ENCODE results near the gene FKBP6. TPM values are rescaled to one million over a fixed set of nuclear protein-coding genes. Genes with fewer than 3 reads are reported as not detected.
"Not testable (repeated sequence)": the region's sequence is repeated elsewhere in the genome, so short reads cannot be mapped to it uniquely, and the experiment has no call there.

FKBP6 gene
- total RNA-seq, result under 1 TPM in 1 of 4 donors, not detected in 3; 0.14 TPM

- H3K36me3 ChIP-seq; DNase-seq; H3K27me3 ChIP-seq; H3K9me3 ChIP-seq; H3K4me3 ChIP-seq; H3K4me1 ChIP-seq; intact Hi-C loops (cut with DNase I; ENCODE audit: low total_unique reads); H3K27ac ChIP-seq: not testable (repeated sequence)
Measured at GRCh38 chr7:73327922-73328321, at the start of gene FKBP6, which contains the start of gene TRIM50. FKBP6 (plus strand) TSS chr7:73328161; CDS start chr7:73328429, 268 bp downstream. TRIM50 (minus strand) TSS chr7:73328082; CDS start chr7:73324787, 3,295 bp downstream.

GRCh38 chr7:73297235-73297634 is 30.7 kb upstream of the FKBP6 start:
- intact Hi-C loops (cut with DNase I; ENCODE audit: low total_unique reads); H3K27me3 ChIP-seq; H3K4me3 ChIP-seq: not testable (repeated sequence)

GRCh38 chr7:73297706-73298105 is 30.3 kb upstream of the FKBP6 start:
- H3K27me3 ChIP-seq; H3K36me3 ChIP-seq; H3K4me1 ChIP-seq; H3K4me3 ChIP-seq; H3K9me3 ChIP-seq; H3K27ac ChIP-seq; intact Hi-C loops (cut with DNase I; ENCODE audit: low total_unique reads); DNase-seq: not testable (repeated sequence)

More at GRCh38 chr7:73297235-73297634, 30.7 kb upstream of the FKBP6 start:
- DNase-seq, H3K4me1 ChIP-seq, H3K9me3 ChIP-seq, H3K36me3 ChIP-seq, H3K27ac ChIP-seq: not testable (repeated sequence)

DNA sequence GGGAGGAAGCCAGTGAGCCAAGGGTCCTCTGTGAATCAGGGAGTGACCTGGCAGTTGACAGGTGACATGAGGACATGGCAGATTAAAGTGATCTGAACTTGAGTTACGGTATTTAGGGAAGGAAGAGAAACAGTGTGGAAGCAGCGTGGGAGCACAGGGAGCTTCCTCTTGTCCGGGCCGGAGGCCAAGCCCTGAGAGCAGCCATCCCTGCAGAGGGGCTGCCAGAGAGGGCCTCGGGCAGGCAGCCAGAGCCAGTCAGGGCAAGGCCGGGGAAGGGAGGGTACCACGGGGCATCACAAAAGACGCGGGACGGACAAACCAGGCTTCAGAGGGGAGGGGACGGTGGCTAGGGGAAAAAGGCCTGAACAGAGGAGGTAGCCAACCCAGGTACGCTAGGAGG is 28.1 kb upstream of the FKBP6 start:
- H3K27ac ChIP-seq; H3K4me3 ChIP-seq; H3K27me3 ChIP-seq; DNase-seq; H3K9me3 ChIP-seq; H3K4me1 ChIP-seq; H3K36me3 ChIP-seq; intact Hi-C loops (cut with DNase I; ENCODE audit: low total_unique reads): not testable (repeated sequence)

DNA sequence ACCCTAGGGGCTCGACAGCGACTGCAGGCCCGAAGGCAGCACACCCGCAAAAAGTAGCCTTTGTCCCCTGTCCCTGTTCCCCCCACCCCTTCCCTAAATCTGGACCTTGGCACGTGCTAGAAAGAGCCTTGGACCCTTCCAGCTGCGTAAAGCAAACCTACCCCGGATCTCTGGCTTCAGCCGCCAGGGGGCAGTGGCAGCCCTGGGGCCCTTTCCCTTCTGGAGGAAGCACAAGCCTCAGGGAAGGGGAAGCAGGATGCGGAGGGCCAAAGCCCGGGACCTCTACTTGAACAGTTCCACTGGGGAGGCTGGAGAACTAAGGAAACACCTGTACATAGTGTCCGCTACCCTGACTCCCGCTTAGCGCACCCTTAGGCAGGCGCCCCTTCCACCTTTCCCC is 26.9 kb upstream of the FKBP6 start:
- intact Hi-C loops (cut with DNase I; ENCODE audit: low total_unique reads); H3K4me3 ChIP-seq; H3K36me3 ChIP-seq; H3K4me1 ChIP-seq; H3K27me3 ChIP-seq; H3K9me3 ChIP-seq; DNase-seq; H3K27ac ChIP-seq: not testable (repeated sequence)

GRCh38 chr7:73302846-73303245 is 25.1 kb upstream of the FKBP6 start:
- H3K27ac ChIP-seq; H3K36me3 ChIP-seq; H3K4me3 ChIP-seq; DNase-seq; intact Hi-C loops (cut with DNase I; ENCODE audit: low total_unique reads); H3K27me3 ChIP-seq; H3K9me3 ChIP-seq; H3K4me1 ChIP-seq: not testable (repeated sequence)

DNA sequence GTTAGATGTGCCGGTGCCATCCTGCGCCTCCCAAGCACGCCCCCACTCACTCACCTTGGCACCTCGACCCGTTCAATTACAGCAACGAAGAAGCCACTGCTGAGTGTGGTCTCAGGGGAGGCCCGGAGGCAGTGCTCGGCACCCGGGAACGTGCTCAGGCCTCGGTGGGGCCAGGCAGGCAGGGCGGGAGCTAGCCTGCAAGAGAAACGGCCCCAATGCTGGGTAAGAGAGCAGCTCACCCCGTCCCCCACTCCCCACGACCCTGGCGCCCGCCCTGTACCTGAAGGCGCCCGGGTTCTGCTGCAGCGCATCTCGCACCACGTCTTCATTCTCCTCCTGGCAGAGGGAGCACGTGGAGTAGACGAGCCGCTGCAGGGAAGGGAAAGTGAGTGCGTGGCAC is 24.4 kb upstream of the FKBP6 start:
- TF ChIP-seq, protein P1, sequence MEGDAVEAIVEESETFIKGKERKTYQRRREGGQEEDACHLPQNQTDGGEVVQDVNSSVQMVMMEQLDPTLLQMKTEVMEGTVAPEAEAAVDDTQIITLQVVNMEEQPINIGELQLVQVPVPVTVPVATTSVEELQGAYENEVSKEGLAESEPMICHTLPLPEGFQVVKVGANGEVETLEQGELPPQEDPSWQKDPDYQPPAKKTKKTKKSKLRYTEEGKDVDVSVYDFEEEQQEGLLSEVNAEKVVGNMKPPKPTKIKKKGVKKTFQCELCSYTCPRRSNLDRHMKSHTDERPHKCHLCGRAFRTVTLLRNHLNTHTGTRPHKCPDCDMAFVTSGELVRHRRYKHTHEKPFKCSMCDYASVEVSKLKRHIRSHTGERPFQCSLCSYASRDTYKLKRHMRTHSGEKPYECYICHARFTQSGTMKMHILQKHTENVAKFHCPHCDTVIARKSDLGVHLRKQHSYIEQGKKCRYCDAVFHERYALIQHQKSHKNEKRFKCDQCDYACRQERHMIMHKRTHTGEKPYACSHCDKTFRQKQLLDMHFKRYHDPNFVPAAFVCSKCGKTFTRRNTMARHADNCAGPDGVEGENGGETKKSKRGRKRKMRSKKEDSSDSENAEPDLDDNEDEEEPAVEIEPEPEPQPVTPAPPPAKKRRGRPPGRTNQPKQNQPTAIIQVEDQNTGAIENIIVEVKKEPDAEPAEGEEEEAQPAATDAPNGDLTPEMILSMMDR (IDR thresholded peaks at IDR 0.05), result no peak
- TF ChIP-seq POLR2A (IDR thresholded peaks at IDR 0.05), result no peak
- H3K36me3 ChIP-seq, result no peaks in the 10 kb centered on the region
- no peak overlapping the region for H3K27ac ChIP-seq
- no peak for DNase-seq
- intact Hi-C loops (cut with DNase I; ENCODE audit: low total_unique reads), result no loop called here
- no peak overlapping the region for H3K4me3 ChIP-seq
- H3K9me3 ChIP-seq, result no peaks in the 10 kb centered on the region
- H3K4me1 ChIP-seq, result no peaks in the 10 kb centered on the region
- H3K27me3 ChIP-seq, result no peaks in the 10 kb centered on the region

GRCh38 chr7:73304071-73304470 is 23.9 kb upstream of the FKBP6 start:
- no peak for TF ChIP-seq POLR2A (IDR thresholded peaks at IDR 0.05)
- TF ChIP-seq, protein P1 (IDR thresholded peaks at IDR 0.05), result no peak
- no peak for DNase-seq
- no peaks in the 10 kb centered on the region for H3K27me3 ChIP-seq
- no peaks in the 10 kb centered on the region for H3K9me3 ChIP-seq
- H3K4me1 ChIP-seq, result peaks cover 0 to 2% of the 10 kb centered on the region in 2 donors
- H3K27ac ChIP-seq, result no peak overlapping the region
- no peak overlapping the region for H3K4me3 ChIP-seq
- intact Hi-C loops (cut with DNase I; ENCODE audit: low total_unique reads), result no loop called here
- H3K36me3 ChIP-seq, result no peaks in the 10 kb centered on the region

DNA sequence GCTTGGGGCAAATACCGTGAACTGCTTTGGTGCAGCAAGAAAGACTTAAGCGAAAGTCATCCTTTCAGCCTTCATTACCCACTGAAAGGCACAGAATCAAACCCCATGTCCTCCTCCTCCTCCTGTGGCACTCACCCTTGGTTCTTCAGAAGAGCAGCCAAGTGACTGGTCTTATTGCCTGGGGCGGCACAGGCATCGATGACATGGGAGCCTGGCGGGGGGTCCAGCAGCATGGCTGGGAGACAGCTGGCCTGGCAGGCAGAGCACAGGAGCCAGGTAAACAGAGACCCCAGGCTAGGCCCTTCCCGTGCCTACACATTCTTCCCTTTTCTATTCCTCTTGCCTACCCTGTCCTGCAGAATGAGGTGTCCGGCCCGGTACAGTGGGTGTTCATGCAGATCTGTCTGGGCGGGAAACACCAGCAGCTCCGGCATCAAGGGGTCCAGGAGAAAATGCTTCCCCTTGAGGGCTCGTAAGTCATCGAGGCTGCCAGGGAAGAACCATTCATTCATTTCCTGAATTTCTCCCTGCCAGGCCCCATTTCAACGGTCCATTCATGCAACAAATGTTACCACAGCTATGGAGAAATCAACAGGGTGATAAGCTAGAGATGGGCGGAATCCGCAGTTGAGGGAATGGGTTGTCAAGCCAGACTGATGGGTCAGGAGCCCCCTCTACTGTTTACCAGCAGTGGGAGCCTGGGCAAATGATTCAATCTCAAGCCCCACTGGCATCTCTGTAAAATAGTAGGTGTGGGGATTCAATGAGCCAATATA is 23.2 kb upstream of the FKBP6 start:
- DNase-seq; H3K27me3 ChIP-seq; intact Hi-C loops (cut with DNase I; ENCODE audit: low total_unique reads); H3K9me3 ChIP-seq; H3K36me3 ChIP-seq; H3K4me1 ChIP-seq; H3K4me3 ChIP-seq; H3K27ac ChIP-seq: not testable (repeated sequence)
